ENCODE data around the gene RNF169.

The RNF169 gene

GRCh38 chr11:74730571-74731260 is 17.9 kb upstream of the RNF169 start:
- Histone ChIP-seq H3K4me3 (ENCODE audit: extremely low read depth, insufficient read depth, low read length, poor library complexity, severe bottlenecking) (peak overlapping the region; percentile 10), H3K9me3 (ENCODE audit: control insufficient read depth, low read length) (no peaks in the 10 kb centered on the region), H3K4me1 (ENCODE audit: control insufficient read depth, insufficient read depth, low read length, poor library complexity, severe bottlenecking) (no peaks in the 10 kb centered on the region), H3K36me3 (ENCODE audit: control insufficient read depth, insufficient read depth, low read length) (no peaks in the 10 kb centered on the region), H3K27ac (ENCODE audit: low read depth, low read length, severe bottlenecking) (no peak overlapping the region)
- WGBS, 2 experiments (ENCODE audit: insufficient coverage in 2 of 2): 6% methylated on average over 17 to 23 of the region's 40 CpGs

- Histone ChIP-seq H3K4me3 (ENCODE audit: extremely low read depth, insufficient read depth, low read length, poor library complexity, severe bottlenecking) (peak within 1 kb of the TSS; percentile 33), H3K27ac (ENCODE audit: low read depth, low read length, severe bottlenecking) (no peak within 1 kb of the TSS), H3K4me1 (ENCODE audit: control insufficient read depth, insufficient read depth, low read length, poor library complexity, severe bottlenecking) (no peaks in the 10 kb centered on the region), H3K36me3 (ENCODE audit: control insufficient read depth, insufficient read depth, low read length) (no peaks in the 10 kb centered on the region), H3K9me3 (ENCODE audit: control insufficient read depth, low read length) (no peaks in the 10 kb centered on the region)
- WGBS, 2 experiments (ENCODE audit: insufficient coverage in 2 of 2): 15 to 24% methylated on average over 29 to 55 of the region's 69 CpGs
These were observed 17.2 kb upstream of the RNF169 start, which contains the start of gene CHRDL2 for GRCh38 chr11:74731301-74732094. Gene CHRDL2, minus strand, starts transcription at chr11:74731426. Its CDS starts 538 bp downstream, at chr11:74730888.

GRCh38 chr11:74734559-74734925 is 14.1 kb upstream of the RNF169 start:
- no CpG with 5 or more reads among the region's 1 CpG for WGBS, 2 experiments (ENCODE audit: insufficient coverage in 2 of 2)
- no peaks in the 10 kb centered on the region for H3K9me3 ChIP-seq (ENCODE audit: control insufficient read depth, low read length)
- no peak overlapping the region for H3K4me3 ChIP-seq (ENCODE audit: extremely low read depth, insufficient read depth, low read length, poor library complexity, severe bottlenecking)
- H3K36me3 ChIP-seq (ENCODE audit: control insufficient read depth, insufficient read depth, low read length): no peaks in the 10 kb centered on the region
- no peaks in the 10 kb centered on the region for H3K4me1 ChIP-seq (ENCODE audit: control insufficient read depth, insufficient read depth, low read length, poor library complexity, severe bottlenecking)
- no peak overlapping the region for H3K27ac ChIP-seq (ENCODE audit: low read depth, low read length, severe bottlenecking)

GRCh38 chr11:74735365-74735928 is 13.2 kb upstream of the RNF169 start:
- H3K36me3 ChIP-seq (ENCODE audit: control insufficient read depth, insufficient read depth, low read length): no peaks in the 10 kb centered on the region
- H3K4me1 ChIP-seq (ENCODE audit: control insufficient read depth, insufficient read depth, low read length, poor library complexity, severe bottlenecking): no peaks in the 10 kb centered on the region
- WGBS, 2 experiments (ENCODE audit: insufficient coverage in 2 of 2): 89% methylated on average over 3 of the region's 6 CpGs; no CpG with 5 or more reads in 1 of the 2 experiments
- no peak overlapping the region for H3K27ac ChIP-seq (ENCODE audit: low read depth, low read length, severe bottlenecking)
- H3K4me3 ChIP-seq (ENCODE audit: extremely low read depth, insufficient read depth, low read length, poor library complexity, severe bottlenecking): no peak overlapping the region
- H3K9me3 ChIP-seq (ENCODE audit: control insufficient read depth, low read length): peaks cover 5% of the 10 kb centered on the region

- Histone ChIP-seq H3K27ac (ENCODE audit: low read depth, low read length, severe bottlenecking) (no peak overlapping the region), H3K4me3 (ENCODE audit: extremely low read depth, insufficient read depth, low read length, poor library complexity, severe bottlenecking) (no peak overlapping the region), H3K36me3 (ENCODE audit: control insufficient read depth, insufficient read depth, low read length) (no peaks in the 10 kb centered on the region), H3K9me3 (ENCODE audit: control insufficient read depth, low read length) (peaks cover 5% of the 10 kb centered on the region), H3K4me1 (ENCODE audit: control insufficient read depth, insufficient read depth, low read length, poor library complexity, severe bottlenecking) (no peaks in the 10 kb centered on the region)
- 67 to 100% methylated on average over 1 of the region's 2 CpGs for WGBS, 2 experiments (ENCODE audit: insufficient coverage in 2 of 2)
These were observed 12.6 kb upstream of the RNF169 start for GRCh38 chr11:74736031-74736430.

- H3K27ac ChIP-seq (ENCODE audit: low read depth, low read length, severe bottlenecking): no peak overlapping the region
- H3K9me3 ChIP-seq (ENCODE audit: control insufficient read depth, low read length): peaks cover 5% of the 10 kb centered on the region
- H3K36me3 ChIP-seq (ENCODE audit: control insufficient read depth, insufficient read depth, low read length): no peaks in the 10 kb centered on the region
- 31 to 33% methylated on average over 7 of the region's 8 CpGs for WGBS, 2 experiments (ENCODE audit: insufficient coverage in 2 of 2)
- no peak overlapping the region for H3K4me3 ChIP-seq (ENCODE audit: extremely low read depth, insufficient read depth, low read length, poor library complexity, severe bottlenecking)
- H3K4me1 ChIP-seq (ENCODE audit: control insufficient read depth, insufficient read depth, low read length, poor library complexity, severe bottlenecking): no peaks in the 10 kb centered on the region
These were observed 8.9 kb upstream of the RNF169 start for GRCh38 chr11:74739546-74740270.

- H3K9me3 ChIP-seq (ENCODE audit: control insufficient read depth, low read length): peaks cover 5% of the 10 kb centered on the region
- no peaks in the 10 kb centered on the region for H3K4me1 ChIP-seq (ENCODE audit: control insufficient read depth, insufficient read depth, low read length, poor library complexity, severe bottlenecking)
- no peak overlapping the region for H3K4me3 ChIP-seq (ENCODE audit: extremely low read depth, insufficient read depth, low read length, poor library complexity, severe bottlenecking)
- 100% methylated on average over 2 of the region's 4 CpGs for WGBS, 2 experiments (ENCODE audit: insufficient coverage in 2 of 2)
- no peaks in the 10 kb centered on the region for H3K36me3 ChIP-seq (ENCODE audit: control insufficient read depth, insufficient read depth, low read length)
- no peak overlapping the region for H3K27ac ChIP-seq (ENCODE audit: low read depth, low read length, severe bottlenecking)
These were observed 6.6 kb upstream of the RNF169 start for GRCh38 chr11:74742070-74742469.

- no peak overlapping the region for H3K4me3 ChIP-seq (ENCODE audit: extremely low read depth, insufficient read depth, low read length, poor library complexity, severe bottlenecking)
- no peak overlapping the region for H3K27ac ChIP-seq (ENCODE audit: low read depth, low read length, severe bottlenecking)
- H3K36me3 ChIP-seq (ENCODE audit: control insufficient read depth, insufficient read depth, low read length): no peaks in the 10 kb centered on the region
- H3K9me3 ChIP-seq (ENCODE audit: control insufficient read depth, low read length): peaks cover 5% of the 10 kb centered on the region
- H3K4me1 ChIP-seq (ENCODE audit: control insufficient read depth, insufficient read depth, low read length, poor library complexity, severe bottlenecking): peaks cover 6% of the 10 kb centered on the region
These were observed 5.0 kb upstream of the RNF169 start for GRCh38 chr11:74743640-74744039.

- no peak overlapping the region for H3K4me3 ChIP-seq (ENCODE audit: extremely low read depth, insufficient read depth, low read length, poor library complexity, severe bottlenecking)
- no peaks in the 10 kb centered on the region for H3K36me3 ChIP-seq (ENCODE audit: control insufficient read depth, insufficient read depth, low read length)
- no peak overlapping the region for H3K27ac ChIP-seq (ENCODE audit: low read depth, low read length, severe bottlenecking)
- H3K4me1 ChIP-seq (ENCODE audit: control insufficient read depth, insufficient read depth, low read length, poor library complexity, severe bottlenecking): peaks cover 6% of the 10 kb centered on the region
- WGBS, 2 experiments (ENCODE audit: insufficient coverage in 2 of 2): 75 to 94% methylated on average over 3 to 4 of the region's 4 CpGs
- H3K9me3 ChIP-seq (ENCODE audit: control insufficient read depth, low read length): peaks cover 5% of the 10 kb centered on the region
These were observed 4.4 kb upstream of the RNF169 start for GRCh38 chr11:74744277-74744676.

GRCh38 chr11:74746868-74747267 is 1.8 kb upstream of the RNF169 start:
- 67 to 90% methylated on average over 1 to 3 of the region's 3 CpGs for WGBS, 2 experiments (ENCODE audit: insufficient coverage in 2 of 2)
- Histone ChIP-seq H3K4me1 (ENCODE audit: control insufficient read depth, insufficient read depth, low read length, poor library complexity, severe bottlenecking) (peaks cover 6% of the 10 kb centered on the region), H3K4me3 (ENCODE audit: extremely low read depth, insufficient read depth, low read length, poor library complexity, severe bottlenecking) (no peak overlapping the region), H3K9me3 (ENCODE audit: control insufficient read depth, low read length) (no peaks in the 10 kb centered on the region), H3K27ac (ENCODE audit: low read depth, low read length, severe bottlenecking) (no peak overlapping the region), H3K36me3 (ENCODE audit: control insufficient read depth, insufficient read depth, low read length) (no peaks in the 10 kb centered on the region)
